Medulla oblongata (tissue), 1 donor: Measurements from ENCODE around the gene SEL1L3.
A peak's percentile ranks its signal among the peaks of the same experiment; 100 is the strongest.

Experiments
- DNase-seq: peaks from one replicate; pipeline ENCODE4 v3.0.0-alpha.2; 2015; ENCODE audit errors: extremely low spot score

Gene SEL1L3

GRCh38 chr4:25792200-25792791 is 70.5 kb downstream of the SEL1L3 start:
- DNase-seq, result no peak

DNA sequence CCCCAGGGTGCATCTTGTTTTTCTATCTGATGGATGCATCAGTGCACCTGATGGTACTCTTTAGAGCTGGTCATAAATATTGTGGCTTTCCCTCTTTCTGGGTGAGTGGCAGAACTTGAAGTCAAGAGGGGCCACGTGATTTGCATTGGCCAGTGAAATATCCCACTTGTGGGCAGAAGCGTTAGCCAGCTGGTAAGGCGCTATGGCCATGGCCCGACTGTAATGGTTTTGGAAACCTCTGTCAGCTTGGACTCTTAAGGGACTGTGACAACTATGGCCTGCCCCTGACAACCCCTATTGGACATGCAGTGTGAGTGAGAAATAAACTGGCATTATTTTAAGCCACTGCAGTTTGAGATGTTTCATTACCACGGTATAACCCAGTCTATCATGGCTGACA is 72.8 kb downstream of the SEL1L3 start:
- DNase-seq, result no peak

DNA sequence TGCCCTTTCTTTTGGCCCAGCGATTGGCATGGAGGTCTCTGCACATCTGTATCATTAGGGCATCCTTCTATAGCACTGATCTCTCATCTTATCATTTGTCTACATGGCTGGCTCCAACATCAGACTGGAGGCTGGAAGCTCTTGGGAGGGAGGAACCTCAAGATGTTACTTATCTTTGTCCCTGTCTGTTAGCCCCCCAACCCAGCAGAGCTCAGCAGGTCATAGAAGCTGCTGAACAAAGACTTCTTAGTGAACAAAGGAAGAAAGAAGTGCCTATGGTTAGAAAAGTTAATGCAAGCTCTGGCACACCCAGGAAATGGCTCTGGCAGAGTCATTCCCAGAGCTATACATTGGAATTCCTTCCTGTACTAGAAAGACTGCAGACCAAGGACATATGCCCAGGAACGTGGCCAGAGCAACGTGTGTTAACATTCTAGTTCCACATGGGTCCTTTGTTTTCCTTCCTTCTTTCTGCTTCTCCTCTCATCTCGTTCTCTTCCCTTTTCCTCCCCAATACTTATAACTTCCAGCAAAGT is 74.0 kb downstream of the SEL1L3 start:
- DNase-seq, result no peak

DNA sequence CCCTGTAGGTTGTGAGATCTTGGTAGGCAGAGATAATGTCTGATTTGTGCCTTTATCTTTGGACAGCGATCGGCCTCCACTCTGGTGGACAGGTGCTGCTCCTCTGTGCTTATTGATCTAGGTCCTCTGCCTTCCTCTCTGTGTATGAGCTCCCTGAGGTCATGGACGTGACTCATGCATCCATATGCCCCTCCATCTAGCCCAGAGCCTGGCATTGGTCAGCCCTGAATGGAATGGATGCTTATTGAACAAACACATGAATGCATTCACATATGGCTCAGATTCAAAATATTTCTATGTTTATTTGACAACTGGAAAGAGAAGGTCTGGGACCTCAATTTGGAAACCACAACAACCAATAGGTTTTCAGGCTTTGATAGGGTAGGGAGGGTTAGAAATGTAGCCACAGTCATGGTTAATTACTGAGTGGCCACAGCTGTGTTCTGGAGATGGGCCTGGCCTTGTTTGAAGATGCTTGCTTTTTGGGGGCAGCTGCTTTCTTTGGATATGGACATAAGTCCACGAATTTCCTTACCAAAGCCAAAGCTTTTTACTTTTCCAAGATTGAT is 76.2 kb downstream of the SEL1L3 start:
- no peak for DNase-seq

DNA sequence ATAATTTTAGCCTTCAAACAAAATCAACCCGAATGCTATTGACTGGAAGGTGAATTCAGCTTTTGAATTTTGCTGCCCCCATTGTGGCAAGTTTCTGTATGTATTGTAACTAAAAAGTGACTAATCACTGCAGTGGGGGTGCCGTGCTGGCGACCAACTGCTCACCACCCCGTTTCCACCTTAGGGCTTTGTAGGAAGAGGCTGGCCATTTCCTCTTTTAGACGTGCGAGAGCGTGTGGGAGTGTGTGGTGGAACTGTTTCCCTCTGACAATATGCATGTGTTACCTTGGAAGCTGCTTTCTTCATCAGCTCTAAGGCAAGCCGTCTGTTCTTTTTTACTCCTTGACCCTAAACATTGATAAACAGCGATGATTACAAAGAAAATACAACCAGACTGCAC is 78.8 kb downstream of the SEL1L3 start:
- no peak for DNase-seq

- DNase-seq, result no peak
Observed at GRCh38 chr4:25783126-25783525, 79.7 kb downstream of the SEL1L3 start.

DNA sequence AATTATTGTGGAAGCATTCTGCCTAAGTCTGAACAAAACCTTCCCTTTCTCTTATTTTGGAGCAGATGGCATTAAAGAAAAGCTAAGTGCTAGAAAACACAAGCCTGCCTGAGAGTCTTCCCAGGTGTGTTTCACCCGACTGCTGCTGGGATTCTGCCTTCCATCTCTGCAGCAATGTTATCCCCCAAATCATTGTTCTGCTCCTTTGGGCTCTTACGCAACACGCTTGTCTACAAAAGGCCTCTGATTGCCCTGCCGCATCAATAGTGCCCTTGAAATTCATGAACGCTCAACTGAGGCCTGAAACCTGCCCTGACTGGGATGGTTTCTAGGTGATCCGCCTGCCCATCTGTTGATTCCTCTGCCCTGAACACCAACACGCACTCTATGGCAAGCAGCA is 80.3 kb downstream of the SEL1L3 start:
- no peak for DNase-seq

DNA sequence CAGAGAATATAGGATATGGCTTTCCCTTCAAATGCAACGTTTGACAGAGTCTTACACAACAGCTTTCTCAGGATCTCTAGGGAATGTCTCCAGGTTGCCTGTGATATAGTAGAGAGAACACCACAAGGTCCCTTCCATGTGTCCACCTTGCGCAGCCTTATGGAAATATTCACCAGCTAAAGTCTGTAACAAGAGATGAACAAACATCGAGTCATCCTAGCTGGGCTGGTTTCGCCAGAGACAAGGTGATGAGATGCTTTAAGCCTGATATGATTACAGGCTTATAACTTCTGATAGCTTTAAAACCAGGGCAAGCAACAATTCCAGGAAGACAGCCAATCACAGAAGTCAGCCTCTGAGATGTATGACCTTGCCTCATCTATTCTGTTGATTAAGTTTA is 83.8 kb downstream of the SEL1L3 start:
- DNase-seq, result no peak

GRCh38 chr4:25776795-25777194 is 86.0 kb downstream of the SEL1L3 start:
- DNase-seq, result no peak

GRCh38 chr4:25775166-25775565 is 87.6 kb downstream of the SEL1L3 start:
- DNase-seq, result no peak

- no peak for DNase-seq
Observed at GRCh38 chr4:25773358-25773757, 89.4 kb downstream of the SEL1L3 start.

DNA sequence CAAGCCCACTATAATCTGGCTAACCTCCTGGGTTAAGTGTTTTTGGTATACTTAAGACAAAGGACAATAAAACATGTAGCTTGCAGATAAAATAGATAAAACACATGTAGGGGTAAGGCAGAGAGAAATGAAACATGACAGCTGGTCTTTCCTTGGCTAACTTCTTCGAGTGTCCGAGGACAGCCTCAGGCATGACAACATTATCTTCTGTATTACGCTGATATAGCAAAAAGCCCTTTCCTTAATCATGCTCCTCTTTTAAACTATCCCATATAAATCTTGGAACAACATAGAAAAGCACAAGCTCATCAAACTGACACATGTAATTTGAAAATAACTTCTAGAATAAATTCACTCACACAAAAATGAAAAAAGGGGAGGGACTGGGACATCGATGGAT is 91.1 kb downstream of the SEL1L3 start:
- DNase-seq, result no peak

DNA sequence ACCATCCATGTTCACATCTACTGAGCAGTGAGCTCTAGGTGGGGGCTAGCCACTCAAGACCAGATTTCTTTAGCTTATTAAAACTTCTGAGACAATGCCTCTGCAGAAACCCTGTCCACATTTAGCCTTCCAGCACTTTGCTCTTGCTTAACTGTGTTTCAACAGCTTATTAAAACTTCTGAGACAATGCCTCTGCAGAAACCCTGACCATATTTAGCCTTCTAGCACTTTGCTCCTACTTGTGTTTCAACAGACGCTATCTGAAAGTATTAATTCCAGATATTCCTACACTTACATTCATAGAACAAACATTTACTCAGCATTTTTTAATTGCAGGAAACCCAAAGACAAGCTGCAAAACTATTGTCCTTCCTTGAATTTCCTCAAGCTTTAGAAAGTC is 91.9 kb downstream of the SEL1L3 start:
- no peak for DNase-seq

DNA sequence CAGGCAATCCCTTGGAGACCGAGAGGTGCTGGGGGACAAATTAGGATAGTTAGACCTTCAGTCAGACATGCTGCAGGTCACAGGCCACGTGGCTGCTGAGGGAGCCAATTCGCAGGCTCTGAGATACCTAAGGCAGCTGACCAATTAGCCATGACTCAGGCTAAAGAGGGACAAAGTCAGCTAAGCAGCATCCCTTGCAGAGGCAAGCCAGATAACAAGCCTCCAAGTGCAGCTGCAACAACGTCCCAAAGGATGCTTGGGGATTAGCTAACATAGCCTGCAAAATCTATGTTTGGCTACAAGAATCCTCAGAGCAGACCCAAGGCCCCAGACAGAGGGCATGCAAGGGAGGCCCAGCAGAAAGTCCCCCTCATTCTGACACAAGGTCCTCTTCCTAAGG is 93.5 kb downstream of the SEL1L3 start:
- no peak for DNase-seq

DNA sequence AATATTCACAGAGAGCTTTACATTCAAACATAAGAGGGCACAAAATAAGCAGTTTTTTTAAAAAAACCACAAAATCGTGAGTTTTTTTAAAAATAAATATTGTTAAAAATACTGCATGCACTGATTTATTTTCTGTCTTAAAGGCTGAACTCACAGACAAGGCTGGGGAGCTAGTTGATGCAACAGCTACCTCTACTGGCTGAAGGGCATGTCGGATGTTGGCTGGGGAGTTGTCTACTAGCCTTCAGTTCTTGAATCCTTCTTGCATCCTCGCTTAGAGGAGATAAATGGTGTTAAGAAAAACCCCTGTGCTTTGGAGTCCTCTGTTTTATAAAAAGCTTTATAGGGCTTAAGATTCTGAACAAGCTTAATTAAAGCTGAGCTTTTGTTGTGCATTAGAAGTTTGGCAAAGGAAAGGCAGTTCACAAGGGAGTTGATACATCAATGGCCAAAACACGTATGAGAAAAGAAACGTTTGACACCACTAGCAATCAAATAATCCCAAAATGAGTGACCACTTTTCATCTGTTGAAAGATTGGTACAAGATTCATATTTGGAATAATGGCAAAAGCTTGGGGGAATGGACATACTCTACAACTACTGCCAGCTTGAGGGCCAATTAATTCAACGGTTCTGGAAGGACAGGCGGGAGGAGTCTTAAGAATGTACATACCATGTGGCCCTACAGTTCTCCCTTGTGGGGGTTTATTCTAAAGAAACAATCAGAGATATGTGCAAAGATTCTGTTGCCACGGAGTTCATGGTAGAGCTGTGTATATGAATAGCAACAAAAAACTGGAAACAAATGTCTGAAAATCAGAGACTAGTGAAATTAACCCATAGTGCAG is 94.7 kb downstream of the SEL1L3 start:
- DNase-seq, result peak; percentile 94

DNA sequence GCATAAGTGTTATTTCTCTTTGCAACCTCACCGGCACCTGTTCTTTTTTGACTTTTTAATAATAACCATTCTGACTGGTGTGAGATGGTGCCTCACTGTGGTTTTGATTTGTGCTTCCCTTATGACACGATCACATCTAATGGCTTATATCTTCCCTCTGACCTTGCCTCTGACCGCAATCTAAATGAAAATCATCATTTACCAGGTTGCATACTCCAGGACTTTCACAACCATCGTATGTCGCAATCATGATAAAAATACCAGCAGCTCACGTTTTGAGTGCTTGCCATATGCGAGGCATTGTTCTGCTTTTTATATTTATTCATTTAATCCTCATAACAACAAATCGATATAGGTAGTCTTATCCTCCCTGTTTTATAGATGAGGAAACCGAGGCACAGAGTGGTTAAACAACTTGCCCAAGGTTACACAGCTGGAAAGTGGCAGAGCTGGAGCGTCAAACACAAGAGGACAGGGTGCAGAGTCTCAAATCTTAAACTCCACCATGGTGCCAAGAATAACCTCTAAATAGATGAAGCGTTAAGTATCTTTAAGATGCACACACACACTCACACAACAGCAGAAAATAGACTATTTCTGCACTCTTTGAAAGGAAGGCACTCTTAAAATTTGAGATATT is 102.2 kb downstream of the SEL1L3 start:
- no peak for DNase-seq

GRCh38 chr4:25760048-25760447 is 102.7 kb downstream of the SEL1L3 start:
- DNase-seq, result no peak

GRCh38 chr4:25759101-25759500 is 103.7 kb downstream of the SEL1L3 start:
- no peak for DNase-seq

- no peak for DNase-seq
Observed at GRCh38 chr4:25757452-25757851, 105.3 kb downstream of the SEL1L3 start.

GRCh38 chr4:25756503-25756902 is 106.3 kb downstream of the SEL1L3 start:
- no peak for DNase-seq

GRCh38 chr4:25755911-25756310 is 106.9 kb downstream of the SEL1L3 start:
- DNase-seq, result no peak

GRCh38 chr4:25753239-25753638 is 109.5 kb downstream of the SEL1L3 start:
- no peak for DNase-seq
